CD4-positive, alpha-beta T cell treated with Interleukin-6 at 100 ng/mL for 8 hours (primary cell): ENCODE results near the gene STK4.

Source experiments
- DNase-seq: peaks from one replicate; pipeline ENCODE4 v3.0.0-alpha.2; 2020; ENCODE audit warnings: mixed read lengths, low spot score

Gene STK4

GRCh38 chr20:45112754-45113153 lies 146.4 kb downstream of the STK4 start:
- no peak for DNase-seq

- DNase-seq: no peak
Observed at GRCh38 chr20:45113865-45114264, 147.6 kb downstream of the STK4 start.

GRCh38 chr20:45114465-45115385 lies 148.4 kb downstream of the STK4 start, which contains the start of gene WFDC5:
Gene WFDC5, minus strand, starts transcription at chr20:45115174. Its CDS starts 91 bp downstream, at chr20:45115083.
- no peak for DNase-seq

GRCh38 chr20:45115386-45115774 lies 149.1 kb downstream of the STK4 start:
- DNase-seq: no peak

GRCh38 chr20:45115829-45116228 lies 149.5 kb downstream of the STK4 start:
- no peak for DNase-seq

GRCh38 chr20:45117581-45117980 lies 151.3 kb downstream of the STK4 start:
- no peak for DNase-seq

- DNase-seq: no peak
Observed at GRCh38 chr20:45118028-45118427, 151.7 kb downstream of the STK4 start.

- DNase-seq: no peak
Observed at GRCh38 chr20:45119556-45120266, 153.4 kb downstream of the STK4 start.

- no peak for DNase-seq
Observed at GRCh38 chr20:45121388-45121787, 155.1 kb downstream of the STK4 start.

GRCh38 chr20:45124365-45124764 lies 158.1 kb downstream of the STK4 start, which contains the start of gene WFDC12:
Gene WFDC12, minus strand, starts transcription at chr20:45124465. Its CDS starts 18 bp downstream, at chr20:45124447.
- DNase-seq: no peak

GRCh38 chr20:45128099-45128498 lies 161.8 kb downstream of the STK4 start:
- no peak for DNase-seq
